Upper lobe of left lung (tissue), 4 donors: ENCODE data around the gene LRRC61.

Experiments used
- EP300 ChIP-seq, 4 donors: sonication (generic); formaldehyde crosslinking; IDR thresholded peaks; one replicate each; pipeline ENCODE4 v1.5.1; 2017; ENCODE audit warnings: antibody characterized with exemption in 4 of 4, control low read depth in 2 of 4
- POLR2A ChIP-seq, 4 donors: fragments of 450-650 bp; IDR thresholded peaks; one replicate each; pipeline ENCODE4 v1.5.1; 2016 to 2017; ENCODE audit warnings: antibody characterized with exemption in 4 of 4, mild to moderate bottlenecking in 2 of 4
- POLR2AphosphoS5 ChIP-seq, 2 donors: sonication (generic); formaldehyde crosslinking; IDR thresholded peaks; one replicate each; pipeline ENCODE4 v1.5.1; 2017; ENCODE audit warnings: antibody characterized with exemption in 2 of 2
- TF ChIP-seq, protein P1 (sequence below), 6 experiments: fragments of 450-650 bp in 4 of 6; fragments of 200-600 bp in 2 of 6; sonication (generic) in 2 of 6; IDR thresholded peaks; one replicate each; pipeline ENCODE4 v1.5.1; 2016 to 2019; ENCODE audit warnings: antibody characterized with exemption in 6 of 6

DNA sequence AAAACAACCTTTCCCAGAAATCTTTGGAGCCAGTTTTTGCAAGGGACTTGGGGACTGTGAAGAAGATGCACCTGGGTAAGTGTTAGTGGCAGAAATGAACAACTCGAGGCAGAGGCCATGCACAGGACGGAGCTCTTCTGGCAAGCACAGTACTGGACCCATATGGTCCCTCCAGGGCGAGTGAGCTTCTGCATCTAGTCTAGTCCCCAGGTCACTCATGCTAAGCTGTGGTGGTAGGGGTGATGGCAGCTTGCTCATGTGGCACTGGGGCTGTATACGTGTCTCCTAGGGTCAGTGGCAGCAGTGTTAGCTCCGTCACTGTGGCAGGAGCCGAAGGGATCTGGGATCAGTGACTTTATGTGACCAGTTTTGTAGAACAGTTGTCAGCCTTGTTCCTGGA lies 9.3 kb upstream of the LRRC61 start:
- TF ChIP-seq, protein P1, sequence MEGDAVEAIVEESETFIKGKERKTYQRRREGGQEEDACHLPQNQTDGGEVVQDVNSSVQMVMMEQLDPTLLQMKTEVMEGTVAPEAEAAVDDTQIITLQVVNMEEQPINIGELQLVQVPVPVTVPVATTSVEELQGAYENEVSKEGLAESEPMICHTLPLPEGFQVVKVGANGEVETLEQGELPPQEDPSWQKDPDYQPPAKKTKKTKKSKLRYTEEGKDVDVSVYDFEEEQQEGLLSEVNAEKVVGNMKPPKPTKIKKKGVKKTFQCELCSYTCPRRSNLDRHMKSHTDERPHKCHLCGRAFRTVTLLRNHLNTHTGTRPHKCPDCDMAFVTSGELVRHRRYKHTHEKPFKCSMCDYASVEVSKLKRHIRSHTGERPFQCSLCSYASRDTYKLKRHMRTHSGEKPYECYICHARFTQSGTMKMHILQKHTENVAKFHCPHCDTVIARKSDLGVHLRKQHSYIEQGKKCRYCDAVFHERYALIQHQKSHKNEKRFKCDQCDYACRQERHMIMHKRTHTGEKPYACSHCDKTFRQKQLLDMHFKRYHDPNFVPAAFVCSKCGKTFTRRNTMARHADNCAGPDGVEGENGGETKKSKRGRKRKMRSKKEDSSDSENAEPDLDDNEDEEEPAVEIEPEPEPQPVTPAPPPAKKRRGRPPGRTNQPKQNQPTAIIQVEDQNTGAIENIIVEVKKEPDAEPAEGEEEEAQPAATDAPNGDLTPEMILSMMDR (IDR thresholded peaks at IDR 0.05): no peak
- no peak for TF ChIP-seq EP300 (IDR thresholded peaks at IDR 0.05)
- TF ChIP-seq POLR2AphosphoS5 (IDR thresholded peaks at IDR 0.05): no peak
- TF ChIP-seq POLR2A (IDR thresholded peaks at IDR 0.05): no peak
